CD14-positive monocyte (primary cell): ENCODE data around the gene EVC. TPM values are rescaled to one million over a fixed set of nuclear protein-coding genes. Genes with fewer than 3 reads are reported as not detected.
"Not testable (repeated sequence)": the region's sequence is repeated elsewhere in the genome, so short reads cannot be mapped to it uniquely, and the experiment has no call there.

ENCODE experiments used
- DNase-seq, 3 donors: peaks; one replicate each; pipeline ENCODE4 v3.0.0-alpha.2; 2011 to 2022
- H2AFZ ChIP-seq: 2 replicates; pipeline ENCODE4 v1.6.0; 2012; ENCODE audit warnings: mild to moderate bottlenecking, low read depth, low read length, inconsistent platforms; ENCODE audit not compliant: insufficient read depth, poor library complexity, severe bottlenecking
- H3K27ac ChIP-seq, 2 donors: 1 replicate in 1 of 2; 2 replicates in 1 of 2; pipeline ENCODE4 v1.5.1; 2012 to 2013; ENCODE audit warnings: low read length in 2 of 2, control low read depth in 1 of 2, inconsistent platforms in 1 of 2, low read depth in 1 of 2, mild to moderate bottlenecking in 1 of 2
- H3K27me3 ChIP-seq, 2 donors: one replicate each; pipeline versions ENCODE4 v1.6.0 to v1.6.1; 2011 to 2013; ENCODE audit warnings: low read length in 2 of 2; ENCODE audit not compliant: control insufficient read depth in 2 of 2, insufficient read depth in 2 of 2
- H3K36me3 ChIP-seq, 2 donors: replicated peaks in 1 of 2; 1 replicate in 1 of 2; 2 replicates in 1 of 2; pipeline versions ENCODE4 v1.5.1 to v1.6.1; 2012 to 2013; ENCODE audit warnings: low read length in 2 of 2, control low read depth in 1 of 2, inconsistent platforms in 1 of 2, mild to moderate bottlenecking in 1 of 2; ENCODE audit not compliant: insufficient read depth in 2 of 2, control insufficient read depth in 1 of 2
- H3K4me1 ChIP-seq, 2 donors: 1 replicate in 1 of 2; 2 replicates in 1 of 2; pipeline versions ENCODE4 v1.5.1 to v1.6.1; 2012 to 2013; ENCODE audit warnings: low read length in 2 of 2, control low read depth in 1 of 2, inconsistent platforms in 1 of 2, mild to moderate bottlenecking in 1 of 2, moderate library complexity in 1 of 2; ENCODE audit not compliant: insufficient read depth in 2 of 2, control insufficient read depth in 1 of 2
- H3K4me2 ChIP-seq: replicated peaks from 2 replicates; pipeline ENCODE3; 2012; ENCODE audit warnings: low read length, moderate library complexity, mild to moderate bottlenecking; ENCODE audit not compliant: poor library complexity, severe bottlenecking; ENCODE audit errors: extremely low read depth
- H3K4me3 ChIP-seq, 3 experiments: fragments of 200-600 bp in 1 of 3; sonication (generic) in 1 of 3; replicated peaks in 1 of 3; 1 replicate in 2 of 3; 2 replicates in 1 of 3; pipeline ENCODE4 v1.5.1; 2011 to 2013; ENCODE audit warnings: low read length in 3 of 3, mild to moderate bottlenecking in 3 of 3, control low read depth in 2 of 3, low read depth in 2 of 3, inconsistent platforms in 1 of 3, moderate library complexity in 1 of 3
- H3K79me2 ChIP-seq: 2 replicates; pipeline ENCODE4 v1.6.0; 2012; ENCODE audit warnings: mild to moderate bottlenecking, control low read depth, inconsistent platforms, low read length, moderate library complexity; ENCODE audit not compliant: insufficient read depth
- H3K9ac ChIP-seq: 2 replicates; pipeline ENCODE4 v1.6.0; 2017; ENCODE audit warnings: low read length, mild to moderate bottlenecking; ENCODE audit not compliant: insufficient read depth, poor library complexity, severe bottlenecking
- H3K9me3 ChIP-seq, 2 donors: replicated peaks in 1 of 2; 1 replicate in 1 of 2; 2 replicates in 1 of 2; pipeline versions ENCODE4 v1.5.1 to v1.6.1; 2012 to 2013; ENCODE audit warnings: low read length in 2 of 2, control low read depth in 1 of 2; ENCODE audit not compliant: control insufficient read depth in 1 of 2, insufficient read depth in 1 of 2
- H4K20me1 ChIP-seq: 2 replicates; pipeline ENCODE4 v1.6.0; 2012; ENCODE audit warnings: mild to moderate bottlenecking, low read length, control low read depth, moderate library complexity; ENCODE audit not compliant: insufficient read depth
- H3K27ac Mint-ChIP-seq, 7 donors: one replicate each; pipeline ENCODE4 v1.8.0; 2020; ENCODE audit warnings: mild to moderate bottlenecking in 7 of 7, mixed read lengths in 7 of 7, moderate library complexity in 6 of 7, inconsistent platforms in 2 of 7
- H3K27me3 Mint-ChIP-seq, 3 donors: one replicate each; pipeline ENCODE4 v1.8.0; 2021 to 2022; ENCODE audit warnings: low read depth in 3 of 3, mild to moderate bottlenecking in 3 of 3, mixed read lengths in 3 of 3, moderate library complexity in 3 of 3, inconsistent platforms in 1 of 3
- H3K36me3 Mint-ChIP-seq, 2 donors: one replicate each; pipeline ENCODE4 v1.8.0; 2020; ENCODE audit warnings: mixed read lengths in 2 of 2, inconsistent platforms in 1 of 2, mild to moderate bottlenecking in 1 of 2
- H3K4me1 Mint-ChIP-seq: one replicate; pipeline ENCODE4 v1.8.0; 2020; ENCODE audit warnings: mild to moderate bottlenecking, mixed read lengths
- H3K4me3 Mint-ChIP-seq, 2 donors: one replicate each; pipeline ENCODE4 v1.8.0; 2020; ENCODE audit warnings: mild to moderate bottlenecking in 2 of 2, mixed read lengths in 2 of 2, moderate library complexity in 1 of 2
- H3K9me3 Mint-ChIP-seq, 7 donors: one replicate each; pipeline ENCODE4 v1.8.0; 2020 to 2022; ENCODE audit warnings: mixed read lengths in 7 of 7, mild to moderate bottlenecking in 6 of 7, moderate library complexity in 6 of 7, inconsistent platforms in 2 of 7
- CTCF ChIP-seq: fragments of 200-600 bp; IDR thresholded peaks from one replicate; pipeline ENCODE4 v1.8.0; 2022; ENCODE audit warnings: antibody characterized with exemption, mild to moderate bottlenecking
- WGBS: methylation state at CpG from one replicate; pipeline ENCODE4 v1.1.5; 2013; ENCODE audit warnings: missing lambda C conversion rate; ENCODE audit not compliant: insufficient coverage; 5-methylcytosine and 5-hydroxymethylcytosine counted together
- intact Hi-C, 2 donors: fragments of 100-400 bp; cut with micrococcal nuclease; formaldehyde crosslinking; loops; one replicate each; pipeline versions ENCODE4 v1.15.0 to v1.15.1; 2023
- polyA plus RNA-seq, 3 donors: library from polyadenylated mRNA; depleted of rRNA in 1 of 3; unstranded in 2 of 3; stranded (reverse) in 1 of 3; fragments of 300-500 nt in 2 of 3; fragments of >200 nt in 1 of 3; fragmentation: Illumina TruSeq in 2 of 3; gene quantifications; 1 replicate in 2 of 3; 2 replicates in 1 of 3; pipeline ENCODE4 v1.2.3, GENCODE V29; 2012 to 2021

Gene EVC
- polyA plus RNA-seq, 3 donors, result 0.36 TPM; not detected in 2

GRCh38 chr4:5828005-5828391 is 117.0 kb downstream of the EVC start:
- Histone ChIP-seq H3K9me3 (no peaks in the 10 kb centered on the region), H3K4me3 (no peak overlapping the region), H3K27me3 (peaks cover 0 to 5% of the 10 kb centered on the region in 2 donors), H3K27ac (no peak overlapping the region), H3K9ac (no peak overlapping the region), H3K4me1 (peaks cover 7 to 16% of the 10 kb centered on the region in 2 donors), H2AFZ (no peak overlapping the region), H3K36me3 (no peaks in the 10 kb centered on the region), H3K79me2 (no peaks in the 10 kb centered on the region), H3K4me2 (no peak overlapping the region), H4K20me1 (no peaks in the 10 kb centered on the region)
- H3K36me3 Mint-ChIP-seq, result no peaks in the 10 kb centered on the region
- DNase-seq, result no peak
- H3K27me3 Mint-ChIP-seq, result peaks cover 12 to 50% (median 41%) of the 10 kb centered on the region in 3 donors
- peak overlapping the region in 1 of 2 donors; percentile 22 for H3K4me3 Mint-ChIP-seq
- H3K27ac Mint-ChIP-seq, result no peak overlapping the region
- TF ChIP-seq CTCF, result no peak
- peaks cover 0 to 5% (median 0%) of the 10 kb centered on the region in 7 donors for H3K9me3 Mint-ChIP-seq
- 66% methylated on average over 11 of the region's 11 CpGs for WGBS
- intact Hi-C loops, result no loop called here
- H3K4me1 Mint-ChIP-seq, result peaks cover 18% of the 10 kb centered on the region

- H3K4me1 Mint-ChIP-seq, result no peaks in the 10 kb centered on the region
- Histone ChIP-seq H3K27me3 (no peaks in the 10 kb centered on the region), H4K20me1 (no peaks in the 10 kb centered on the region), H3K9ac (no peak overlapping the region), H3K9me3 (no peaks in the 10 kb centered on the region), H3K27ac (no peak overlapping the region), H3K4me1 (no peaks in the 10 kb centered on the region), H3K79me2 (no peaks in the 10 kb centered on the region), H3K4me3 (no peak overlapping the region), H2AFZ (no peak overlapping the region), H3K36me3 (no peaks in the 10 kb centered on the region), H3K4me2 (no peak overlapping the region)
- H3K27ac Mint-ChIP-seq, result peak overlapping the region in 1 of 7 donors; percentile 47
- H3K4me3 Mint-ChIP-seq, result no peak overlapping the region
- DNase-seq, result no peak
- 66% methylated on average over 3 of the region's 3 CpGs for WGBS
- peaks cover 2 to 21% (median 7%) of the 10 kb centered on the region in 3 donors for H3K27me3 Mint-ChIP-seq
- intact Hi-C loops, result no loop called here
- no peaks in the 10 kb centered on the region for H3K36me3 Mint-ChIP-seq
- no peak for TF ChIP-seq CTCF
- H3K9me3 Mint-ChIP-seq, result peaks cover 0 to 5% (median 0%) of the 10 kb centered on the region in 7 donors
These were observed 125.9 kb downstream of the EVC start for GRCh38 chr4:5836943-5837342.

GRCh38 chr4:5837483-5837882 is 126.5 kb downstream of the EVC start:
- H3K4me1 ChIP-seq, H3K79me2 ChIP-seq, H3K27ac ChIP-seq, H3K36me3 Mint-ChIP-seq, DNase-seq, H3K27ac Mint-ChIP-seq, H3K27me3 ChIP-seq, intact Hi-C loops, H4K20me1 ChIP-seq, H3K4me3 ChIP-seq, H3K36me3 ChIP-seq, H3K9ac ChIP-seq, H3K9me3 ChIP-seq, H3K4me1 Mint-ChIP-seq, H3K4me2 ChIP-seq, H2AFZ ChIP-seq, H3K9me3 Mint-ChIP-seq: not testable (repeated sequence)
- WGBS, result 43% methylated on average over 1 of the region's 6 CpGs
- peak overlapping the region in 1 of 2 donors; percentile 0 for H3K4me3 Mint-ChIP-seq
- H3K27me3 Mint-ChIP-seq, result peaks cover 4 to 21% (median 9%) of the 10 kb centered on the region in 3 donors
